Measurements from ENCODE around the gene RPEL1.
"Not testable (repeated sequence)": the region's sequence is repeated elsewhere in the genome, so short reads cannot be mapped to it uniquely, and the experiment has no call there.

Gene RPEL1

DNA sequence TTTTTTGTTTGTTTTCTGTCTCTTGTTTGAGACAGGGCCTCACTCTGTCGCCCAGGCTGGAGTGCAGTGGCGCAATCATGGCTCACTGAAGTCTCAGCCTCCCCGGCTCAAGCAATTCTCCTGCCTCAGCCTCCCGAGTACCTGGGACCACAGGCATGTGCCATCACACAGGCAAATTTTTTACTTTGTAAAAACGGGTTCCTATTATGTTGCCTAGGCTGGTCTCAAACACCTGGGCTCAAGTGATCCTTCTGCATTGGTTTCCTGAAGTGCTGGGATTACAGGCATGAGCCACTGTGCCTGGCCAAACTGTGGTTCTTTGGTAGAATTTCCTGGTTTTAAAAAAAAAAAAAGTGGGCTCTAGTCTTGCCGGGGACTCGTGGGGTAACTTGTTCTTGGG is at the start of gene RPEL1:
Gene RPEL1, plus strand, starts transcription at position 301 of the 400 bp plus-strand sequence. CDS start 110 bp downstream, outside the sequence.
- H3K4me3 ChIP-seq (ENCODE audit: low read depth in 1 of 2, low read length in 2 of 2); H3K9me3 ChIP-seq (ENCODE audit: low read length); H3K9ac ChIP-seq (ENCODE audit: low read length); H3K36me3 ChIP-seq (ENCODE audit: insufficient read depth, low read length); H3K27me3 ChIP-seq (ENCODE audit: control insufficient read depth in 1 of 2, insufficient read depth in 2 of 2, low read length in 2 of 2); H3K27ac ChIP-seq (ENCODE audit: low read depth, low read length); H3K4me1 ChIP-seq (ENCODE audit: insufficient read depth, low read length): not testable (repeated sequence)

GRCh38 chr10:103196516-103196915 is 49.2 kb upstream of the RPEL1 start:
- H3K36me3 ChIP-seq (ENCODE audit: insufficient read depth, low read length) = no peaks in the 10 kb centered on the region
- H3K4me1 ChIP-seq (ENCODE audit: insufficient read depth, low read length) = peaks cover 8% of the 10 kb centered on the region
- no peak overlapping the region for H3K27ac ChIP-seq (ENCODE audit: low read depth, low read length)
- no peak overlapping the region for H3K4me3 ChIP-seq (ENCODE audit: low read depth in 1 of 2, low read length in 2 of 2)
- no peaks in the 10 kb centered on the region for H3K27me3 ChIP-seq (ENCODE audit: control insufficient read depth in 1 of 2, insufficient read depth in 2 of 2, low read length in 2 of 2)
- H3K9me3 ChIP-seq (ENCODE audit: low read length) = no peaks in the 10 kb centered on the region
- no peak overlapping the region for H3K9ac ChIP-seq (ENCODE audit: low read length)

- H3K4me3 ChIP-seq (ENCODE audit: low read depth in 1 of 2, low read length in 2 of 2) = no peak overlapping the region
- H3K36me3 ChIP-seq (ENCODE audit: insufficient read depth, low read length) = no peaks in the 10 kb centered on the region
- no peaks in the 10 kb centered on the region for H3K27me3 ChIP-seq (ENCODE audit: control insufficient read depth in 1 of 2, insufficient read depth in 2 of 2, low read length in 2 of 2)
- H3K9me3 ChIP-seq (ENCODE audit: low read length) = no peaks in the 10 kb centered on the region
- peak overlapping the region; percentile 20 for H3K27ac ChIP-seq (ENCODE audit: low read depth, low read length)
- peaks cover 5% of the 10 kb centered on the region for H3K4me1 ChIP-seq (ENCODE audit: insufficient read depth, low read length)
- no peak overlapping the region for H3K9ac ChIP-seq (ENCODE audit: low read length)
These were observed 48.5 kb upstream of the RPEL1 start for GRCh38 chr10:103197174-103197573.

DNA sequence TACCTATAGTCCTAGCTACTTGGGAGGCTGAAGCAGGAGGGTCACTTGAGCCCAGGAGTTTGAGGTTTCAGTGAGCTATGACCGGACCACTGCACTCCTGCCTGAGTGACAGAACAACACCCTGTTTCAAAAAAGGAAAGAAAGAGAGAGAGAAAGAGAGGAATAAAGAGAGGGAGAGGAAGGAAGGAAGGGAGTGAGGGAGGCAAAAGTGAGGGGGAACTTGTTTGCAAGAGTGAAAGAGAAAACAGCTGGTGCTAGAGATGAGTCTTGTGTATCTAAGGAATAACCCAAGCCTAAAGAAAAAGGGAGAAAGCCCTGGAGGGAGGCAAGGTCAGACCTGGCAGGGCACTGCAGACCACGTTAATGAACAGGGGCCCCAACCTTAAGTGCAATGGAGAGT is 47.8 kb upstream of the RPEL1 start:
- Histone ChIP-seq H3K9ac (ENCODE audit: low read length) (no peak overlapping the region), H3K4me3 (ENCODE audit: low read depth in 1 of 2, low read length in 2 of 2) (no peak overlapping the region), H3K36me3 (ENCODE audit: insufficient read depth, low read length) (no peaks in the 10 kb centered on the region), H3K9me3 (ENCODE audit: low read length) (no peaks in the 10 kb centered on the region), H3K4me1 (ENCODE audit: insufficient read depth, low read length) (peaks cover 5% of the 10 kb centered on the region), H3K27ac (ENCODE audit: low read depth, low read length) (no peak overlapping the region), H3K27me3 (ENCODE audit: control insufficient read depth in 1 of 2, insufficient read depth in 2 of 2, low read length in 2 of 2) (no peaks in the 10 kb centered on the region)

- Histone ChIP-seq H3K4me1 (ENCODE audit: insufficient read depth, low read length) (peaks cover 1% of the 10 kb centered on the region), H3K27ac (ENCODE audit: low read depth, low read length) (no peak overlapping the region), H3K9me3 (ENCODE audit: low read length) (no peaks in the 10 kb centered on the region), H3K4me3 (ENCODE audit: low read depth in 1 of 2, low read length in 2 of 2) (no peak overlapping the region), H3K36me3 (ENCODE audit: insufficient read depth, low read length) (no peaks in the 10 kb centered on the region), H3K9ac (ENCODE audit: low read length) (no peak overlapping the region), H3K27me3 (ENCODE audit: control insufficient read depth in 1 of 2, insufficient read depth in 2 of 2, low read length in 2 of 2) (no peaks in the 10 kb centered on the region)
These were observed 47.0 kb upstream of the RPEL1 start for GRCh38 chr10:103198648-103199047.

- H3K9ac ChIP-seq (ENCODE audit: low read length) = no peak overlapping the region
- H3K27ac ChIP-seq (ENCODE audit: low read depth, low read length) = no peak overlapping the region
- no peaks in the 10 kb centered on the region for H3K36me3 ChIP-seq (ENCODE audit: insufficient read depth, low read length)
These were observed 46.2 kb upstream of the RPEL1 start for GRCh38 chr10:103199488-103199887.

DNA sequence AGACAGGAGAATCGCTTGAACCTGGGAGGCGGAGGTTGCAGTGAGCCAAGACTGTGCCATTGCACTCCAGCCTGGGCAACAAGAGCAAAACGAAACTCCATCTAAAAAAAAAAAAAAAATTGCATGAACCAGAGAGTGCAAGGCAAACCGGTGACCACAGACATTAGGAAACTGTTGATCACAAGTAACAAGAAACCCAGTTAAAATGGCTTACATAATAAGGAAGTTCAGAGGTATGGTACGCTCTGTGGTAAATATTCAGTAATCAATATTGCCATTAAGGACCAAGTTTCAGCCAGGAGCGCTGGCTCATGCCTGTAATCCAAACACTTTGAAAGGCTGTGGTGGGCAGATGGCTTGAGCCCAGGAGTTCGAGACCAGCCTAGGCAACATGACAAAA is 43.4 kb upstream of the RPEL1 start:
- Histone ChIP-seq H3K4me3 (ENCODE audit: low read depth in 1 of 2, low read length in 2 of 2) (no peak overlapping the region), H3K27ac (ENCODE audit: low read depth, low read length) (no peak overlapping the region), H3K9me3 (ENCODE audit: low read length) (no peaks in the 10 kb centered on the region), H3K9ac (ENCODE audit: low read length) (no peak overlapping the region), H3K4me1 (ENCODE audit: insufficient read depth, low read length) (no peaks in the 10 kb centered on the region), H3K36me3 (ENCODE audit: insufficient read depth, low read length) (no peaks in the 10 kb centered on the region), H3K27me3 (ENCODE audit: control insufficient read depth in 1 of 2, insufficient read depth in 2 of 2, low read length in 2 of 2) (no peaks in the 10 kb centered on the region)

More at GRCh38 chr10:103199488-103199887, 46.2 kb upstream of the RPEL1 start:
- H3K27me3 ChIP-seq (ENCODE audit: control insufficient read depth in 1 of 2, insufficient read depth in 2 of 2, low read length in 2 of 2) = no peaks in the 10 kb centered on the region
- no peak overlapping the region for H3K4me3 ChIP-seq (ENCODE audit: low read depth in 1 of 2, low read length in 2 of 2)
- no peaks in the 10 kb centered on the region for H3K9me3 ChIP-seq (ENCODE audit: low read length)
- H3K4me1 ChIP-seq (ENCODE audit: insufficient read depth, low read length) = no peaks in the 10 kb centered on the region

DNA sequence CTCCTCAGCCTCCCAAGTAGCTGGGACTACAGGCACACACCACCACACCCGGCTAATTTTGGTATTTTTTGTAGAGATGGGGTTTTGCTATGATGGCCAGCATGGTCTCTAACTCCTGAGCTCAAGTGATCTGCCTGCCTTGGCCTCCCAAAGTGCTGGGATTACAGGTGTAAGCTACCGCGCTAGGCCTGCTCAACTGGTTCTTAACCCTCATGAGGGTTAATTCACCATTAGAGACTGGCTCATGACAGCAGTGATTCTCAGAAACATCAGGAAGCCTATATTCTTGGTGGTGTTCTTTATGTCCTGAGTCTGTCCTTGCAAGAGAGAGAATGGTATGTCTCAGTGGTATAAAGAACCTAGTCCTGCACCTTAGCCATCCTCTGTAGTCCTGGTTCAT is 42.2 kb upstream of the RPEL1 start:
- Histone ChIP-seq H3K9ac (ENCODE audit: low read length) (no peak overlapping the region), H3K36me3 (ENCODE audit: insufficient read depth, low read length) (no peaks in the 10 kb centered on the region), H3K27ac (ENCODE audit: low read depth, low read length) (no peak overlapping the region), H3K4me3 (ENCODE audit: low read depth in 1 of 2, low read length in 2 of 2) (no peak overlapping the region), H3K9me3 (ENCODE audit: low read length) (no peaks in the 10 kb centered on the region), H3K4me1 (ENCODE audit: insufficient read depth, low read length) (no peaks in the 10 kb centered on the region), H3K27me3 (ENCODE audit: control insufficient read depth in 1 of 2, insufficient read depth in 2 of 2, low read length in 2 of 2) (no peaks in the 10 kb centered on the region)

DNA sequence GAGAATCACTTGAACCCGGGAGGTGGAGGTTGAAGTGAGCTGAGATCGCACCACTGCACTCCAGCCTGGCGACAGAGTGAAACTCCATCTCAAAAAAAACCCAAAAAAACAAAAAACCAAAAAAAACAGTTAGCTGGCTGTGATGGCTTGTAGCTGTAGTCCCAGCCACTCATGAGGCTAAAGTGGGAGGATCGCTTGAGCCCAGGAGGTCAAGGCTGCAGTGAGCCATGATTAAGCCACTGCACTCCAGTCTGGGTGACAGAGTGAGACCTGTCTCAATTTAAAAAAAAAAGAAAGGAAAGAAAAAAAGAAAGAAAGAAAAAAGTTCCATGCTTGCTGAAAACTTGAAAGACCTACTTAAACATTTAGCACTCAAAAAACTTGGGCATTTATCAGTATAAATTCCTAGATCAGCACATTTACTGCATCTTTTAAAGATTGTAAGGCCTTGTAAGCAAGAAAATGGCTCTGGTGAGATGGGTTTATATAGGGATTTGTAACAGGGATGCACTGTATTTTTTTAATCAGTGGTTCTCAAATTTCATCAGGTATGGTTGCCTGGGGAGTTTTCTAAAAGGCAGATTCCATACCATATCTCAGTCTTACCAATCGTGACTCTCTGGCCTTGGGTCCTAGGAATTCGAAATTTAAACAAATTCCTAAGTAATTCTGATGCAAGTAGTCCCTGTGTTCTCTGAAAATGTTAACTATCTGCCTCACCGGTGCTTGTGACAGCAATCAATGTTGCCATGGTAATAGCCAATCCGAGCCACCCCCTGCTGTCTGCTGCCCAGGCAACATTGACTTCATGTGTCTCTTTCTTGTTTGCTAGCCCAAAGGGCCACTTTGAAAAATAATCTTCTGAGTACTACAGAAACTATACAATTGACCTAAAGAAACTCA is 41.1 kb upstream of the RPEL1 start:
- H3K27me3 ChIP-seq (ENCODE audit: control insufficient read depth in 1 of 2, insufficient read depth in 2 of 2, low read length in 2 of 2) = no peaks in the 10 kb centered on the region
- no peak overlapping the region for H3K27ac ChIP-seq (ENCODE audit: low read depth, low read length)
- H3K36me3 ChIP-seq (ENCODE audit: insufficient read depth, low read length) = no peaks in the 10 kb centered on the region
- H3K4me1 ChIP-seq (ENCODE audit: insufficient read depth, low read length) = no peaks in the 10 kb centered on the region
- H3K9me3 ChIP-seq (ENCODE audit: low read length) = no peaks in the 10 kb centered on the region
- no peak overlapping the region for H3K9ac ChIP-seq (ENCODE audit: low read length)
- no peak overlapping the region for H3K4me3 ChIP-seq (ENCODE audit: low read depth in 1 of 2, low read length in 2 of 2)

- not testable (repeated sequence) for H3K9me3 ChIP-seq (ENCODE audit: low read length); H3K27ac ChIP-seq (ENCODE audit: low read depth, low read length); H3K27me3 ChIP-seq (ENCODE audit: control insufficient read depth in 1 of 2, insufficient read depth in 2 of 2, low read length in 2 of 2); H3K4me3 ChIP-seq (ENCODE audit: low read depth in 1 of 2, low read length in 2 of 2); H3K9ac ChIP-seq (ENCODE audit: low read length); H3K4me1 ChIP-seq (ENCODE audit: insufficient read depth, low read length); H3K36me3 ChIP-seq (ENCODE audit: insufficient read depth, low read length)
These were observed 40.3 kb upstream of the RPEL1 start for GRCh38 chr10:103205401-103205800.

DNA sequence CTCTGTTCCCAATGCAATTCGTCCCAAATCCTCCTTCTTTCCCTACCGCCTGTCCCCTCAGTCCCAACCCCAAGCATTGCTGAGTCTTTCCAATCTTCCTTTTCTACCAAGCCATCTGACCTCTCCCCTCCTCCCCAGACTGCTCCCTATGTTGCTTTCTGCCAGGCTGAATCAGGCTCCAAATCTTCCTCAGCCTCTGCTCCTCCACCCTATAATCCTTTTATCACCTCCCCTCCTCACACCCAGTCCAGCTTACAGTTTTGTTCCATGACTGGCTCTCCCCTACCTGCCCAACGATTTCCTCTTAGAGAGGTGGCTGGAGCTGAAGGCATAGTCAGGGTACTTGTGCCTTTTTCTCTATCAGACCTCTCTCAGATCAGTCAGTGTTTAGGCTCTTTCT is 39.0 kb upstream of the RPEL1 start:
- H3K9ac ChIP-seq (ENCODE audit: low read length); H3K27me3 ChIP-seq (ENCODE audit: control insufficient read depth in 1 of 2, insufficient read depth in 2 of 2, low read length in 2 of 2); H3K36me3 ChIP-seq (ENCODE audit: insufficient read depth, low read length); H3K4me1 ChIP-seq (ENCODE audit: insufficient read depth, low read length); H3K27ac ChIP-seq (ENCODE audit: low read depth, low read length); H3K4me3 ChIP-seq (ENCODE audit: low read depth in 1 of 2, low read length in 2 of 2); H3K9me3 ChIP-seq (ENCODE audit: low read length): not testable (repeated sequence)

GRCh38 chr10:103207141-103207540 is 38.5 kb upstream of the RPEL1 start:
- Histone ChIP-seq H3K27me3 (ENCODE audit: control insufficient read depth in 1 of 2, insufficient read depth in 2 of 2, low read length in 2 of 2) (no peaks in the 10 kb centered on the region), H3K27ac (ENCODE audit: low read depth, low read length) (no peak overlapping the region), H3K4me1 (ENCODE audit: insufficient read depth, low read length) (no peaks in the 10 kb centered on the region), H3K4me3 (ENCODE audit: low read depth in 1 of 2, low read length in 2 of 2) (no peak overlapping the region), H3K36me3 (ENCODE audit: insufficient read depth, low read length) (no peaks in the 10 kb centered on the region), H3K9me3 (ENCODE audit: low read length) (no peaks in the 10 kb centered on the region), H3K9ac (ENCODE audit: low read length) (no peak overlapping the region)

Measured in muscle layer of colon (tissue), 2 donors.